Stomach (tissue), 9 donors: Measurements from ENCODE around the gene SLC27A3. TPM values are rescaled to one million over a fixed set of nuclear protein-coding genes. Genes with fewer than 3 reads are reported as not detected.

Experiments
- DNase-seq, 2 donors: peaks; one replicate each; pipeline versions ENCODE4 v3.0.0 to v3.0.0-alpha.2; 2013 to 2019
- H3K27ac ChIP-seq, 5 donors: fragments of 200-600 bp in 4 of 5; sonication (generic) in 4 of 5; one replicate each; pipeline ENCODE4 v1.5.1; 2013 to 2019; ENCODE audit warnings: mild to moderate bottlenecking in 1 of 5, moderate library complexity in 1 of 5
- H3K27me3 ChIP-seq, 3 donors: fragments of 200-600 bp; sonication (generic); one replicate each; pipeline ENCODE4 v1.5.1; 2017 to 2019; ENCODE audit warnings: mixed run types in 1 of 3
- H3K36me3 ChIP-seq, 4 donors: fragments of 200-600 bp; sonication (generic); 1 replicate in 3 of 4; 2 replicates in 1 of 4; pipeline ENCODE4 v1.5.1; 2016 to 2019
- H3K4me1 ChIP-seq, 4 donors: fragments of 200-600 bp; sonication (generic); one replicate each; pipeline ENCODE4 v1.5.1; 2016 to 2019
- H3K4me3 ChIP-seq, 4 donors: fragments of 200-600 bp; sonication (generic) in 3 of 4; one replicate each; pipeline ENCODE4 v1.5.1; 2016 to 2019; ENCODE audit warnings: mild to moderate bottlenecking in 1 of 4
- H3K9me3 ChIP-seq, 4 donors: fragments of 200-600 bp; sonication (generic); one replicate each; pipeline ENCODE4 v1.5.1; 2016 to 2019
- EP300 ChIP-seq: sonication (generic); formaldehyde crosslinking; IDR thresholded peaks from one replicate; pipeline ENCODE4 v1.6.1; 2017; ENCODE audit warnings: antibody characterized with exemption
- POLR2A ChIP-seq, 4 donors: fragments of 450-650 bp; IDR thresholded peaks; one replicate each; pipeline ENCODE4 v1.6.1; 2016; ENCODE audit warnings: antibody characterized with exemption in 4 of 4, control low read depth in 2 of 4, mild to moderate bottlenecking in 1 of 4, moderate library complexity in 1 of 4
- POLR2AphosphoS5 ChIP-seq, 3 donors: sonication (generic); formaldehyde crosslinking; IDR thresholded peaks; one replicate each; pipeline ENCODE4 v1.6.1; 2016; ENCODE audit warnings: antibody characterized with exemption in 3 of 3
- WGBS, 5 donors: extraction: QIAGEN DNeasy Blood & Tissue Kit in 3 of 5; methylation state at CpG; one replicate each; pipeline versions ENCODE4 v1.1.5 to v1.1.7; 2013 to 2018; 5-methylcytosine and 5-hydroxymethylcytosine counted together
- intact Hi-C: fragments of 100-400 bp; cut with DNase I; formaldehyde crosslinking; loops from one replicate; pipeline ENCODE4 v1.15.1; 2023; ENCODE audit warnings: low total_unique reads
- polyA plus RNA-seq, 3 donors: library from polyadenylated mRNA; stranded (reverse); fragments of 200-250 nt; gene quantifications; one replicate each; pipeline ENCODE4 v1.2.3, GENCODE V29; 2013
- total RNA-seq, 5 donors: library from RNA; depleted of rRNA; stranded (reverse); fragments of >200 nt; gene quantifications; one replicate each; pipeline versions ENCODE4 v1.1.0 to v1.2.3, GENCODE V29; 2014 to 2016
- TF ChIP-seq, protein P1 (sequence below), 7 experiments: fragments of 450-650 bp in 4 of 7; fragments of 200-600 bp in 3 of 7; sonication (generic) in 3 of 7; IDR thresholded peaks; one replicate each; pipeline ENCODE4 v1.5.1; 2016 to 2019; ENCODE audit warnings: antibody characterized with exemption in 7 of 7, control low read depth in 2 of 7, mild to moderate bottlenecking in 1 of 7
- donor health status: healthy with polysubstance abuse.
- donor health status: Bipolar disorder and iron deficiency.
- donor health status: healthy.

The SLC27A3 gene
- total and polyA plus RNA-seq, 8 donors: 14.9 to 89.9 (median 53.2) TPM

DNA sequence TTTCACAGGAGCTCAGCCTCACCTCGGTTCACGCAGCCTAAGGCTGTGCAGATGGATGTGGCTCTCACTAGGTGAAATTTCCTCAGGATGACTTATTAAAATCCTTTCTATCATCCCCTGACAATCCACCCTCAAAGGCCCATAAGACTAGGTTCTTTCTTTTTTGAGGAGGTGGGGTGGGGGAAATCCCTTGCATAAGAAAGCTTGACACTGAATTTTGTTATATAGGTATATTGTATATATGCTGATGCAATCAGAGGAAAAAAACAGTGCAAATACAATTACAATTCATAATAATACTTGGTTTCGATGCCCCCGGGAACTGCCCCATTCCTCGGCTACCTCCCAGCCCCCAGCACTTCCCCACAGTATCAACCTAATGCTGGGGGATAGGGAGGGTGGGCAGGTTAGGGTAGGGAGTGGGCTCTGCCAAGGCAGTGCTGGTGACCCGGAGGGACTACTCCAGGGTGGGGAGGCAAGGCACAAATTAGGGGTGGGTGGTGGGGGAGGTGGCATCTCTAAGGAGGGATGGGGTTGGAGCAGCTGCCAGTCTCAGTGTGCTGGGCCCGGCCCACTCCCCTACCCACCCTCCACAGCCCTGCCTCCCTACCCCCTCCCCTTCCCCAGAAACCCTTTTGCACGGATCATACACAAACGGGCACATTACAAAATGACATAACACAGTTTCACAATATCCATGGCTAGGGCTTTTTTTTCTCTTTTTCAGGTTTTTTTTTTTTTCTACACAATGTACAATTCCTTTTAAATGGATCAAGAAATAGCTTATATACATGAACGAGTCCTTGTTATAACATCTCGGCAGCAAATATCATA lies 30.9 kb downstream of the SLC27A3 start:
- peak overlapping the region in 3 of 5 donors; percentile 57 to 70 (median 67) for H3K27ac ChIP-seq
- no peak overlapping the region for H3K4me3 ChIP-seq
- 78 to 87% (median 85%) methylated on average over 11 of the region's 11 CpGs for WGBS, 5 donors
- intact Hi-C loops: no loop called here
- H3K36me3 ChIP-seq: peaks cover 34 to 56% (median 47%) of the 10 kb centered on the region in 4 donors
- DNase-seq: no peak
- H3K9me3 ChIP-seq: no peaks in the 10 kb centered on the region
- TF ChIP-seq POLR2A (IDR thresholded peaks at IDR 0.05) (no peak), POLR2AphosphoS5 (IDR thresholded peaks at IDR 0.05) (no peak), EP300 (no peak)
- TF ChIP-seq, protein P1, sequence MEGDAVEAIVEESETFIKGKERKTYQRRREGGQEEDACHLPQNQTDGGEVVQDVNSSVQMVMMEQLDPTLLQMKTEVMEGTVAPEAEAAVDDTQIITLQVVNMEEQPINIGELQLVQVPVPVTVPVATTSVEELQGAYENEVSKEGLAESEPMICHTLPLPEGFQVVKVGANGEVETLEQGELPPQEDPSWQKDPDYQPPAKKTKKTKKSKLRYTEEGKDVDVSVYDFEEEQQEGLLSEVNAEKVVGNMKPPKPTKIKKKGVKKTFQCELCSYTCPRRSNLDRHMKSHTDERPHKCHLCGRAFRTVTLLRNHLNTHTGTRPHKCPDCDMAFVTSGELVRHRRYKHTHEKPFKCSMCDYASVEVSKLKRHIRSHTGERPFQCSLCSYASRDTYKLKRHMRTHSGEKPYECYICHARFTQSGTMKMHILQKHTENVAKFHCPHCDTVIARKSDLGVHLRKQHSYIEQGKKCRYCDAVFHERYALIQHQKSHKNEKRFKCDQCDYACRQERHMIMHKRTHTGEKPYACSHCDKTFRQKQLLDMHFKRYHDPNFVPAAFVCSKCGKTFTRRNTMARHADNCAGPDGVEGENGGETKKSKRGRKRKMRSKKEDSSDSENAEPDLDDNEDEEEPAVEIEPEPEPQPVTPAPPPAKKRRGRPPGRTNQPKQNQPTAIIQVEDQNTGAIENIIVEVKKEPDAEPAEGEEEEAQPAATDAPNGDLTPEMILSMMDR (IDR thresholded peaks at IDR 0.05): no peak
- peaks cover 0 to 27% (median 4%) of the 10 kb centered on the region in 4 donors for H3K4me1 ChIP-seq
- no peaks in the 10 kb centered on the region for H3K27me3 ChIP-seq

DNA sequence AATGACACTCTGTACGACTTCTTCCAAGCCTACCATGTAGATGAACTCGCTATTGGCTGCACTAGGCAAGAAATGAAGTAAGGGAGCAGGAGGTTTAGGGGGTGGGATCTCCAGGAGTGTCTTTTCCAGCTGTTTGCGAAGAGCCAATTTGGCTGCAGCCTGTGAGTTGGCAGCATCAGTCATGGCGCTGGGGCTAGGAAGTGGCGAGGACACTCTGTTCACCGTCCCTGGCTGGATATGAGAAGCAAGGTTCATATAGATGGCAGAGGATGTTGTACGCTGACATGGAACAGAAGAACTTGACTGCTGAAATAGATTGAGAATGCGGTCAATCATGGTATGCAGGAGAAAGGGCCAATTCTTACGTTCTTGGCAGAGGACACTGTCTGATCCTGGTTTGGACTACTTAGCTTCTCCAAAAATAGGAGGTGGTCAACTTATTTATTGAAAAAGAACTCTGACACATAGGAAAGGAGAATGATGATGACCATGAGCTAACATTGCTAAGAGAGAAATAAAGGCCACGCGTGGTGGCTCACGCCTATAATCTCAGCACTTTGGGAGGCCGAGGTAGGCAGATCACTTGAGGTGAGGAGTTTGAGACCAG lies 41.2 kb downstream of the SLC27A3 start:
- DNase-seq: no peak
- no peaks in the 10 kb centered on the region for H3K9me3 ChIP-seq
- intact Hi-C loops: no loop called here
- H3K36me3 ChIP-seq: peaks cover 60 to 83% (median 75%) of the 10 kb centered on the region in 4 donors
- H3K4me1 ChIP-seq: peaks cover 0 to 1% (median under 1%) of the 10 kb centered on the region in 4 donors
- no peak overlapping the region for H3K27ac ChIP-seq
- TF ChIP-seq POLR2AphosphoS5 (IDR thresholded peaks at IDR 0.05) (no peak), POLR2A (IDR thresholded peaks at IDR 0.05) (no peak), EP300 (no peak)
- TF ChIP-seq, protein P1 (IDR thresholded peaks at IDR 0.05): no peak
- H3K4me3 ChIP-seq: no peak overlapping the region
- WGBS, 5 donors: 91 to 94% (median 93%) methylated on average over 13 of the region's 13 CpGs
- H3K27me3 ChIP-seq: no peaks in the 10 kb centered on the region

DNA sequence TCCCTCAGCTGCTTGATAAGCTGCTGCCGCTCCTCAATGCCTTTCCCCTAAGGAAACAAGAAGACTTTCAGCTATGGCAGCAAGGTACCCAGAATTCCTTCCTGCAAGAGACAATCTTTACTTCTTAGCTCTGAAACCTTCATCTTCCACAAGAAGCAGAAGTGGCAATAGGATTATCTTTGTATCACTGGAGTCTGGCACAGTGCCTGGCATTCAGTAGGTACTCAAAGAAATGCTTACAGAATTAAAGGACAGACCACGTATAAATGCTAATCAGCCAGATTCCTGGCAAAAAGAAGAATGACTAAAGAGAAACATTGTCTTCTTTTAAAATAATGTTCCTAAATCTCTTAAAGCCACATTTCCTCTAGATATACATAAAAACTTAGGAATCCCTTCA lies 43.7 kb downstream of the SLC27A3 start:
- no peak for DNase-seq
- WGBS, 5 donors: 67 to 84% (median 69%) methylated on average over 2 of the region's 2 CpGs
- intact Hi-C loops: no loop called here
- TF ChIP-seq, protein P1 (IDR thresholded peaks at IDR 0.05): no peak
- TF ChIP-seq POLR2A (IDR thresholded peaks at IDR 0.05) (no peak), POLR2AphosphoS5 (IDR thresholded peaks at IDR 0.05) (no peak), EP300 (no peak)
- Histone ChIP-seq H3K4me1 (peaks cover 0 to 6% (median 2%) of the 10 kb centered on the region in 4 donors), H3K36me3 (peaks cover 38 to 63% (median 50%) of the 10 kb centered on the region in 4 donors), H3K27ac (no peak overlapping the region), H3K27me3 (no peaks in the 10 kb centered on the region), H3K4me3 (no peak overlapping the region), H3K9me3 (no peaks in the 10 kb centered on the region)

DNA sequence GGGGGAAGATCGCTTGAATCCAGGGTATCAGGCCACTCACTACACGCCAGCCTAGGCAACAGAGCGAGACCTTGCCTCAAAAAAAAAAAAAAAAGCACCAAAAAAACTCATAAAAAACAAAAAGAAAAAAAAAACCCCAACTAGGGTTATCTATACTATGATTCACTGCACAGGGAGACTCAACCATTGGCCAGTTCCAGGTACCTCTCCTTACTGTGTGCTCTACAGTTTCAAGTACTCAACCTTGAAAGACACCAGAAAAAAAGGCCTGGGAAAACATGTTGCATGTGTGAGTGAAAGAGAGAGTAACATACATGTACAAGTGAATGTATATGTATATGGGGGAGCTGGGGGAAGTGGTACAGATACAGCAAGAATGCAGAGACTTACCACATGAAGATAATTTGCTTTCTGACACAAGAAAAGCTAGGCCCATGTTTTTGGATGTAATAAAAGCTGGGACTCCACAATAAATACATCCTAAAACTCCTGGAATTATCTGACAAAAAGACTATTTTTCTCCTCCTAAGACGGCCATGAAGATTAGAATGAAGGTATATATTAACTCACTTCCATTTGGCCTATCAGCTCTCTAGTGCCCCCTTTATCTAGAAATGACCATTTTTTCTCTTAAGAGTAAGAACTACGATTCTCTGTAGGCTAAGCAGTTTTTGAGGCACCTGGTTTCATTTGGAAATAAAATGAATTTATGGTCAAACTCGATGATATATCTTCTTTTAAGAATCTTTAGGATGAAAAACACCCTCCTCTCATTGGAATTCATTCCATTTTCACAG lies 52.2 kb downstream of the SLC27A3 start:
- TF ChIP-seq EP300 (no peak), POLR2AphosphoS5 (IDR thresholded peaks at IDR 0.05) (no peak), POLR2A (IDR thresholded peaks at IDR 0.05) (no peak)
- TF ChIP-seq, protein P1 (IDR thresholded peaks at IDR 0.05): no peak
- Histone ChIP-seq H3K4me3 (no peak overlapping the region), H3K4me1 (no peaks in the 10 kb centered on the region), H3K27me3 (no peaks in the 10 kb centered on the region), H3K36me3 (peaks cover 23 to 45% (median 36%) of the 10 kb centered on the region in 4 donors), H3K27ac (no peak overlapping the region), H3K9me3 (no peaks in the 10 kb centered on the region)
- intact Hi-C loops: no loop called here
- 82 to 88% (median 85%) methylated on average over 6 of the region's 6 CpGs for WGBS, 5 donors
- no peak for DNase-seq
